Measurements from ENCODE around the gene CHCHD10. TPM values are rescaled to one million over a fixed set of nuclear protein-coding genes. Genes with fewer than 3 reads are reported as not detected.

CHCHD10 gene
- total and polyA plus RNA-seq, 4 donors, result 13.4 to 784 (median 139) TPM

GRCh38 chr22:23781511-23782183, 13.9 kb upstream of the CHCHD10 start:
- peaks cover 12 to 30% (median 22%) of the 10 kb centered on the region in 4 donors for H3K4me1 ChIP-seq (ENCODE audit: control insufficient read depth in 4 of 4, insufficient read depth in 4 of 4, low read length in 3 of 4)
- H3K36me3 ChIP-seq (ENCODE audit: control insufficient read depth in 4 of 4, insufficient read depth in 3 of 4, low read depth in 1 of 4, low read length in 3 of 4), result no peaks in the 10 kb centered on the region
- TF ChIP-seq RAD21 (IDR thresholded peaks at IDR 0.05), result no peak
- no peak for TF ChIP-seq SP1 (IDR thresholded peaks at IDR 0.05)
- TF ChIP-seq EGR1 (IDR thresholded peaks at IDR 0.05; ENCODE audit: low read depth in 2 of 2), result no peak
- no peaks in the 10 kb centered on the region for H3K27me3 ChIP-seq (ENCODE audit: control insufficient read depth in 4 of 4, insufficient read depth in 4 of 4, low read length in 3 of 4)
- H3K9me3 ChIP-seq (ENCODE audit: control insufficient read depth in 4 of 4, low read length in 3 of 4), result no peaks in the 10 kb centered on the region
- H3K4me3 ChIP-seq (ENCODE audit: low read depth in 1 of 3, low read length in 3 of 3), result no peak overlapping the region
- no peak overlapping the region for H3K9ac ChIP-seq (ENCODE audit: low read depth in 1 of 2, low read length in 2 of 2)
- no peak for DNase-seq (ENCODE audit: low spot score)
- no peak overlapping the region for H3K27ac ChIP-seq (ENCODE audit: low read depth in 1 of 2, low read length in 2 of 2)
- WGBS, result 90% methylated on average over 14 of the region's 14 CpGs

GRCh38 chr22:23781065-23781464, 13.3 kb upstream of the CHCHD10 start:
- Histone ChIP-seq H3K4me3 (ENCODE audit: low read depth in 1 of 3, low read length in 3 of 3) (no peak overlapping the region), H3K4me1 (ENCODE audit: control insufficient read depth in 4 of 4, insufficient read depth in 4 of 4, low read length in 3 of 4) (peaks cover 10 to 24% (median 16%) of the 10 kb centered on the region in 4 donors), H3K9ac (ENCODE audit: low read depth in 1 of 2, low read length in 2 of 2) (no peak overlapping the region), H3K36me3 (ENCODE audit: control insufficient read depth in 4 of 4, insufficient read depth in 3 of 4, low read depth in 1 of 4, low read length in 3 of 4) (no peaks in the 10 kb centered on the region), H3K27ac (ENCODE audit: low read depth in 1 of 2, low read length in 2 of 2) (no peak overlapping the region), H3K27me3 (ENCODE audit: control insufficient read depth in 4 of 4, insufficient read depth in 4 of 4, low read length in 3 of 4) (no peaks in the 10 kb centered on the region), H3K9me3 (ENCODE audit: control insufficient read depth in 4 of 4, low read length in 3 of 4) (no peaks in the 10 kb centered on the region)
- TF ChIP-seq, protein P1, sequence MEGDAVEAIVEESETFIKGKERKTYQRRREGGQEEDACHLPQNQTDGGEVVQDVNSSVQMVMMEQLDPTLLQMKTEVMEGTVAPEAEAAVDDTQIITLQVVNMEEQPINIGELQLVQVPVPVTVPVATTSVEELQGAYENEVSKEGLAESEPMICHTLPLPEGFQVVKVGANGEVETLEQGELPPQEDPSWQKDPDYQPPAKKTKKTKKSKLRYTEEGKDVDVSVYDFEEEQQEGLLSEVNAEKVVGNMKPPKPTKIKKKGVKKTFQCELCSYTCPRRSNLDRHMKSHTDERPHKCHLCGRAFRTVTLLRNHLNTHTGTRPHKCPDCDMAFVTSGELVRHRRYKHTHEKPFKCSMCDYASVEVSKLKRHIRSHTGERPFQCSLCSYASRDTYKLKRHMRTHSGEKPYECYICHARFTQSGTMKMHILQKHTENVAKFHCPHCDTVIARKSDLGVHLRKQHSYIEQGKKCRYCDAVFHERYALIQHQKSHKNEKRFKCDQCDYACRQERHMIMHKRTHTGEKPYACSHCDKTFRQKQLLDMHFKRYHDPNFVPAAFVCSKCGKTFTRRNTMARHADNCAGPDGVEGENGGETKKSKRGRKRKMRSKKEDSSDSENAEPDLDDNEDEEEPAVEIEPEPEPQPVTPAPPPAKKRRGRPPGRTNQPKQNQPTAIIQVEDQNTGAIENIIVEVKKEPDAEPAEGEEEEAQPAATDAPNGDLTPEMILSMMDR (IDR thresholded peaks at IDR 0.05; ENCODE audit: low read depth, low read length, missing input control), result no peak
- 94% methylated on average over 15 of the region's 15 CpGs for WGBS
- DNase-seq (ENCODE audit: low spot score), result no peak

DNA sequence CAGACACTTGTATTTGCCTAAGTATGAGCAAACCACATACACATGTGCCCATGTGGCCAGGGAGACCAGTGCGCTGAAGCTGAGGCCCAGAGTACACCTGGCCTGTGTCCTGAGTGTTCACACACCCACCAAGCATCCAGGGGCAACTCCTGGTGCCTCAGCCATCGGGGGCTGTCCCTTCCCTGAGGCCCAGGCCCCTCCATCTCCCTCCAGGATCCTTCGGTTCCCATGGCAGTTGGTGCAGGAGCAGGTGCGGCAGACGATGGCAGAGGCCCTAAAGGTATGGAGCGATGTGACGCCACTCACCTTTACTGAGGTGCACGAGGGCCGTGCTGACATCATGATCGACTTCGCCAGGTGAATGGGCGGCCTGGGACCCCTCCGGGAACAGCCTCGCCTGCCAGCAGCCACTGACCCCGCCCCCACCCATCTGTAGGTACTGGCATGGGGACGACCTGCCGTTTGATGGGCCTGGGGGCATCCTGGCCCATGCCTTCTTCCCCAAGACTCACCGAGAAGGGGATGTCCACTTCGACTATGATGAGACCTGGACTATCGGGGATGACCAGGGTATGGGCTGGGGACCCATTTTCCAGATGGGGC, 12.5 kb upstream of the CHCHD10 start:
- Histone ChIP-seq H3K9me3 (ENCODE audit: control insufficient read depth in 4 of 4, low read length in 3 of 4) (no peaks in the 10 kb centered on the region), H3K36me3 (ENCODE audit: control insufficient read depth in 4 of 4, insufficient read depth in 3 of 4, low read depth in 1 of 4, low read length in 3 of 4) (no peaks in the 10 kb centered on the region), H3K4me1 (ENCODE audit: control insufficient read depth in 4 of 4, insufficient read depth in 4 of 4, low read length in 3 of 4) (peaks cover 9 to 23% (median 15%) of the 10 kb centered on the region in 4 donors), H3K9ac (ENCODE audit: low read depth in 1 of 2, low read length in 2 of 2) (no peak overlapping the region), H3K27ac (ENCODE audit: low read depth in 1 of 2, low read length in 2 of 2) (no peak overlapping the region), H3K4me3 (ENCODE audit: low read depth in 1 of 3, low read length in 3 of 3) (no peak overlapping the region), H3K27me3 (ENCODE audit: control insufficient read depth in 4 of 4, insufficient read depth in 4 of 4, low read length in 3 of 4) (no peaks in the 10 kb centered on the region)
- 89% methylated on average over 20 of the region's 20 CpGs for WGBS
- DNase-seq (ENCODE audit: low spot score), result no peak
- TF ChIP-seq GABPA (IDR thresholded peaks at IDR 0.05 in 1 of 2, conservative IDR thresholded peaks at IDR 0.05 in 1 of 2), result no peak
- no peak for TF ChIP-seq EGR1 (IDR thresholded peaks at IDR 0.05; ENCODE audit: low read depth in 2 of 2)

DNA sequence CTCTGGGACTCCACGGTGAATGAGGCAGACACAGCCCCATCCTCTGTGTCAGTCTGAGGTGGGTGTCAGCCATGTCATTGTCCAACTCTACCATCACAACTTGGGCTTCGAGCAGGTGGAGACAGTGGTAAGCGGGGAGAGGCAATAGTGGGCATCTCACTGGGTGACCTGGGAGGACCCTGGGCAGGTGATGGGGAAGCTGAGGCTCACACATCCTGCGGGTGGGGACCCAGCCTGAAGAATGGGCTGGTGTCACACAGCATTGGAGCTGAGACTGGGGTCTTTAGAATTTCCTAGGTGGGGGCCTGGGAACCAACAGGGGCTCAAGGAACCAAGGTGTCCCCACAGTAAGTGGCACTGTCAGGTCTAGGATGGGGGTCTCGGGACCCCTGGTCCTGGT, 12.0 kb upstream of the CHCHD10 start:
- Histone ChIP-seq H3K4me1 (ENCODE audit: control insufficient read depth in 4 of 4, insufficient read depth in 4 of 4, low read length in 3 of 4) (peaks cover 9 to 23% (median 15%) of the 10 kb centered on the region in 4 donors), H3K9me3 (ENCODE audit: control insufficient read depth in 4 of 4, low read length in 3 of 4) (no peaks in the 10 kb centered on the region), H3K27me3 (ENCODE audit: control insufficient read depth in 4 of 4, insufficient read depth in 4 of 4, low read length in 3 of 4) (no peaks in the 10 kb centered on the region), H3K36me3 (ENCODE audit: control insufficient read depth in 4 of 4, insufficient read depth in 3 of 4, low read depth in 1 of 4, low read length in 3 of 4) (no peaks in the 10 kb centered on the region), H3K9ac (ENCODE audit: low read depth in 1 of 2, low read length in 2 of 2) (no peak overlapping the region), H3K27ac (ENCODE audit: low read depth in 1 of 2, low read length in 2 of 2) (no peak overlapping the region), H3K4me3 (ENCODE audit: low read depth in 1 of 3, low read length in 3 of 3) (no peak overlapping the region)
- no peak for DNase-seq (ENCODE audit: low spot score)
- 95% methylated on average over 5 of the region's 5 CpGs for WGBS
- TF ChIP-seq RAD21 (IDR thresholded peaks at IDR 0.05) (no peak), RXRA (IDR thresholded peaks at IDR 0.05) (no peak), YY1 (IDR thresholded peaks at IDR 0.05) (no peak), HNF4A (conservative IDR thresholded peaks at IDR 0.05) (no peak), TAF1 (conservative IDR thresholded peaks at IDR 0.05) (no peak), FOXA2 (IDR thresholded peaks at IDR 0.05) (no peak), HNF4G (IDR thresholded peaks at IDR 0.05) (no peak), EGR1 (IDR thresholded peaks at IDR 0.05; ENCODE audit: low read depth in 2 of 2) (no peak)
- TF ChIP-seq, protein P2, sequence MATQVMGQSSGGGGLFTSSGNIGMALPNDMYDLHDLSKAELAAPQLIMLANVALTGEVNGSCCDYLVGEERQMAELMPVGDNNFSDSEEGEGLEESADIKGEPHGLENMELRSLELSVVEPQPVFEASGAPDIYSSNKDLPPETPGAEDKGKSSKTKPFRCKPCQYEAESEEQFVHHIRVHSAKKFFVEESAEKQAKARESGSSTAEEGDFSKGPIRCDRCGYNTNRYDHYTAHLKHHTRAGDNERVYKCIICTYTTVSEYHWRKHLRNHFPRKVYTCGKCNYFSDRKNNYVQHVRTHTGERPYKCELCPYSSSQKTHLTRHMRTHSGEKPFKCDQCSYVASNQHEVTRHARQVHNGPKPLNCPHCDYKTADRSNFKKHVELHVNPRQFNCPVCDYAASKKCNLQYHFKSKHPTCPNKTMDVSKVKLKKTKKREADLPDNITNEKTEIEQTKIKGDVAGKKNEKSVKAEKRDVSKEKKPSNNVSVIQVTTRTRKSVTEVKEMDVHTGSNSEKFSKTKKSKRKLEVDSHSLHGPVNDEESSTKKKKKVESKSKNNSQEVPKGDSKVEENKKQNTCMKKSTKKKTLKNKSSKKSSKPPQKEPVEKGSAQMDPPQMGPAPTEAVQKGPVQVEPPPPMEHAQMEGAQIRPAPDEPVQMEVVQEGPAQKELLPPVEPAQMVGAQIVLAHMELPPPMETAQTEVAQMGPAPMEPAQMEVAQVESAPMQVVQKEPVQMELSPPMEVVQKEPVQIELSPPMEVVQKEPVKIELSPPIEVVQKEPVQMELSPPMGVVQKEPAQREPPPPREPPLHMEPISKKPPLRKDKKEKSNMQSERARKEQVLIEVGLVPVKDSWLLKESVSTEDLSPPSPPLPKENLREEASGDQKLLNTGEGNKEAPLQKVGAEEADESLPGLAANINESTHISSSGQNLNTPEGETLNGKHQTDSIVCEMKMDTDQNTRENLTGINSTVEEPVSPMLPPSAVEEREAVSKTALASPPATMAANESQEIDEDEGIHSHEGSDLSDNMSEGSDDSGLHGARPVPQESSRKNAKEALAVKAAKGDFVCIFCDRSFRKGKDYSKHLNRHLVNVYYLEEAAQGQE (IDR thresholded peaks at IDR 0.05), result no peak
- TF ChIP-seq, protein P1 (IDR thresholded peaks at IDR 0.05; ENCODE audit: low read depth, low read length, missing input control), result no peak
- TF ChIP-seq, protein P3, sequence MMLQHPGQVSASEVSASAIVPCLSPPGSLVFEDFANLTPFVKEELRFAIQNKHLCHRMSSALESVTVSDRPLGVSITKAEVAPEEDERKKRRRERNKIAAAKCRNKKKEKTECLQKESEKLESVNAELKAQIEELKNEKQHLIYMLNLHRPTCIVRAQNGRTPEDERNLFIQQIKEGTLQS (IDR thresholded peaks at IDR 0.05), result no peak
